ENCODE data around the gene ALOX15B. TPM values are rescaled to one million over a fixed set of nuclear protein-coding genes. Genes with fewer than 3 reads are reported as not detected.

The ALOX15B gene
- total and polyA plus RNA-seq, 8 donors = 0.38 to 112 (median 0.53) TPM

GRCh38 chr17:8072341-8072728 is 33.5 kb downstream of the ALOX15B start:
- intact Hi-C loops (cut with DNase I) = no loop called here
- H3K4me3 ChIP-seq = no peak overlapping the region

DNA sequence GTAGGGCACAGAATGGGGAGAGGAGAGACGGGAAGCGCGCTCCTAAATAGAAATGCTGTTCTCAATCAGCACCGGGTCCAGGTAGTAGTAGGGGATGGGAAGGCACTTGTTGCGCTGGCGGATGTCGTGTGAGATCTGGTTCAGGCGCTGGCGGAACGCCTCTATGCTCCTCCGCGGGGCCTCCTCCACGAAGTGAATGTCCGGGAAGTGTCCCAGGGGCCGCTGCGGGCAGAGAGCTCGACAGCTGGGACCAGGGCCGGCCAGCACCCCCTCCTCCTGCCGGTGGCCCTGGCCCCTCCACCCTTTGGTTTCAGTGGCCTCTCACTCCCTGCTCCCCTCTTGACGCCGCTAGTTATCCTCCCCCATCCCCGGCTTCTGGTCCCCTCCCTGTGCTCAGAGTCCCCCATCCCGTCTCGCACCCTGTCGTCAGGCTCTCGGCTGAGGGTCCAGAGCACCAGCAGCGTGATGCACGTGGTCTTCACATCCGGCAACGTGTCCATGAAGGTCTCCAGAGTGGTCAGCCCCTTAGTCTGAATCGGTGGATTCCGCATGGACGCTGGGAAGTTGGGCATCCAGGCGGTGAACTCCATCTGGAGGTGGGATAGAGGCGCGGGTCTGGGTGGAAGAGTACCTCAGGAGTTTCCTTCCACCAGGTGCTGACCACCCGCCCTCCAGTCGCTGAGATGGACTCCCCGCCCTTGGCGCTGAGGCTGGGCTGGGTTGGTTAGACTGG is 34.0 kb downstream of the ALOX15B start:
- intact Hi-C loops (cut with DNase I) = no loop called here
- peak; percentile 19 for ATAC-seq
- Histone ChIP-seq H3K4me1 (peaks cover 11 to 37% of the 10 kb centered on the region in 2 donors), H3K27me3 (peaks cover 27 to 71% of the 10 kb centered on the region in 2 donors), H3K36me3 (no peaks in the 10 kb centered on the region), H3K27ac (no peak overlapping the region), H3K9me3 (no peaks in the 10 kb centered on the region), H3K4me3 (no peak overlapping the region)
- no peak for TF ChIP-seq CTCF (IDR thresholded peaks at IDR 0.05)
- DNase-seq = peak in 1 of 4 donors; percentile 78

More at GRCh38 chr17:8072341-8072728, 33.5 kb downstream of the ALOX15B start:
- H3K27ac ChIP-seq = no peak overlapping the region
- DNase-seq = peak in 1 of 4 donors; percentile 80
- ATAC-seq = peak; percentile 7
- H3K9me3 ChIP-seq = no peaks in the 10 kb centered on the region
- peaks cover 25 to 66% of the 10 kb centered on the region in 2 donors for H3K27me3 ChIP-seq
- no peak for TF ChIP-seq CTCF (IDR thresholded peaks at IDR 0.05)
- H3K36me3 ChIP-seq = no peaks in the 10 kb centered on the region
- H3K4me1 ChIP-seq = peaks cover 11 to 37% of the 10 kb centered on the region in 2 donors

- peaks cover 27 to 81% of the 10 kb centered on the region in 2 donors for H3K27me3 ChIP-seq
- H3K4me3 ChIP-seq = no peak overlapping the region
- intact Hi-C loops (cut with DNase I) = no loop called here
- no peaks in the 10 kb centered on the region for H3K36me3 ChIP-seq
- no peak overlapping the region for H3K27ac ChIP-seq
- peak in 3 of 4 donors; percentile 73 to 95 (median 74) for DNase-seq
- no peaks in the 10 kb centered on the region for H3K9me3 ChIP-seq
- TF ChIP-seq CTCF (IDR thresholded peaks at IDR 0.05) = peak; percentile 91 to 94
- H3K4me1 ChIP-seq = peaks cover 11 to 34% of the 10 kb centered on the region in 2 donors
- peak; percentile 81 for ATAC-seq
Observed at GRCh38 chr17:8073627-8074484, 35.0 kb downstream of the ALOX15B start.

DNA sequence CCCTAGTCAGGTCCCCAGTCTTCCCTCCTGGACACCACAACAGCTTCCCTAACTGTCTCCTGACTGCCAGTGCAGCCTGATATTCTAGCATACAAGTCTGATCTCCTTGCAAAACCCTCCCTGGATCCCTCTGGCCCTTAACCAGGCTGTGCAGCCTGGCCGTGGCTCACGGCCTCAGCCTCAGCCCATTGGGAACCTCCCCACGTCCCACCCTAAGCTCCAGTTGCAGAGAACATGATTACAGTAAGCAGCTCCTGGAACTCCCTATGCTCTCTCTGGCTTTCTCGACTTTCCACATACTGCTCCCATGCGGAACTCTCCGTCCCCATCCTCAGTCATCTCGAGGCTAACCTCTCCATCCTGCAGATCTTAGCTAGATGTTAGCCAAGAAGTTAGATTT is 35.7 kb downstream of the ALOX15B start:
- peaks cover 27 to 88% of the 10 kb centered on the region in 2 donors for H3K27me3 ChIP-seq
- no peak for ATAC-seq

More for the DNA sequence above, 35.7 kb downstream of the ALOX15B start:
- TF ChIP-seq CTCF (IDR thresholded peaks at IDR 0.05) = no peak
- DNase-seq = no peak
- intact Hi-C loops (cut with DNase I) = no loop called here
- no peaks in the 10 kb centered on the region for H3K36me3 ChIP-seq
- H3K9me3 ChIP-seq = no peaks in the 10 kb centered on the region
- peaks cover 11 to 32% of the 10 kb centered on the region in 2 donors for H3K4me1 ChIP-seq
- H3K27ac ChIP-seq = no peak overlapping the region
- no peak overlapping the region for H3K4me3 ChIP-seq

All from left lung (tissue), 10 donors.